Neural cell (in vitro differentiated cells): ENCODE data around the gene NEK10.

Experiments
- CTCF ChIP-seq: fragments of 450-650 bp; IDR thresholded peaks from 2 replicates; pipeline ENCODE4 v1.5.1; 2014; ENCODE audit warnings: antibody characterized with exemption, mild to moderate bottlenecking, moderate library complexity; ENCODE audit not compliant: poor library complexity, severe bottlenecking
- EP300 ChIP-seq: fragments of 450-650 bp; conservative IDR thresholded peaks from 2 replicates; pipeline ENCODE4 v1.6.1; 2014; ENCODE audit warnings: antibody characterized with exemption, mild to moderate bottlenecking, moderate library complexity; ENCODE audit not compliant: poor library complexity, severe bottlenecking
- EZH2 ChIP-seq: fragments of 200-600, 300-800 bp; shearing (Covaris generic), sonication (generic); IDR thresholded peaks from 2 replicates; pipeline ENCODE4 v1.6.1; 2014; ENCODE audit warnings: antibody characterized with exemption, low read length, borderline replicate concordance, mild to moderate bottlenecking; ENCODE audit not compliant: insufficient read depth, poor library complexity, severe bottlenecking
- POLR2AphosphoS5 ChIP-seq: IDR thresholded peaks from 2 replicates; pipeline ENCODE4 v1.6.1; 2012
- TF ChIP-seq, protein P1 (sequence below): IDR thresholded peaks from 2 replicates; pipeline ENCODE4 v1.6.1; 2012; ENCODE audit warnings: borderline replicate concordance

DNA sequence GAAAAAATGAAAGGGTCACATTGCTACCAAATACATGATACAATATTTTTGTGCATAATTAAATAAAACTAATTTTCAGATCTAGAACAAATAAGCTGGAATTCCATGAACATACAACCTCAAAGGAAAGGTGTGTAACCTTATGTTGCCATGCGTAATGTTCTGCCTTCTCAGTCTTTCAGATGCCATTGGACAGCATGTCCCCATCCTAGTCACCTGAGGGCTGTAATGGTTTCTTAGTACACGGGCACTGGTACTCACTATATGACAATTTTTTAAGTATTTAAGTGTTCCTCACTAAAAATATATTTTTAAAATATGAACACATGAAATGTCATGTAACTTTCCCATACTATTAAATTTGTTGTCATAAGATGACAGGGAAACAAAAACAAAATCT, 24.1 kb downstream of the NEK10 start:
- no peak for TF ChIP-seq EZH2
- TF ChIP-seq CTCF, result no peak
- TF ChIP-seq POLR2AphosphoS5, result no peak
- TF ChIP-seq, protein P1, sequence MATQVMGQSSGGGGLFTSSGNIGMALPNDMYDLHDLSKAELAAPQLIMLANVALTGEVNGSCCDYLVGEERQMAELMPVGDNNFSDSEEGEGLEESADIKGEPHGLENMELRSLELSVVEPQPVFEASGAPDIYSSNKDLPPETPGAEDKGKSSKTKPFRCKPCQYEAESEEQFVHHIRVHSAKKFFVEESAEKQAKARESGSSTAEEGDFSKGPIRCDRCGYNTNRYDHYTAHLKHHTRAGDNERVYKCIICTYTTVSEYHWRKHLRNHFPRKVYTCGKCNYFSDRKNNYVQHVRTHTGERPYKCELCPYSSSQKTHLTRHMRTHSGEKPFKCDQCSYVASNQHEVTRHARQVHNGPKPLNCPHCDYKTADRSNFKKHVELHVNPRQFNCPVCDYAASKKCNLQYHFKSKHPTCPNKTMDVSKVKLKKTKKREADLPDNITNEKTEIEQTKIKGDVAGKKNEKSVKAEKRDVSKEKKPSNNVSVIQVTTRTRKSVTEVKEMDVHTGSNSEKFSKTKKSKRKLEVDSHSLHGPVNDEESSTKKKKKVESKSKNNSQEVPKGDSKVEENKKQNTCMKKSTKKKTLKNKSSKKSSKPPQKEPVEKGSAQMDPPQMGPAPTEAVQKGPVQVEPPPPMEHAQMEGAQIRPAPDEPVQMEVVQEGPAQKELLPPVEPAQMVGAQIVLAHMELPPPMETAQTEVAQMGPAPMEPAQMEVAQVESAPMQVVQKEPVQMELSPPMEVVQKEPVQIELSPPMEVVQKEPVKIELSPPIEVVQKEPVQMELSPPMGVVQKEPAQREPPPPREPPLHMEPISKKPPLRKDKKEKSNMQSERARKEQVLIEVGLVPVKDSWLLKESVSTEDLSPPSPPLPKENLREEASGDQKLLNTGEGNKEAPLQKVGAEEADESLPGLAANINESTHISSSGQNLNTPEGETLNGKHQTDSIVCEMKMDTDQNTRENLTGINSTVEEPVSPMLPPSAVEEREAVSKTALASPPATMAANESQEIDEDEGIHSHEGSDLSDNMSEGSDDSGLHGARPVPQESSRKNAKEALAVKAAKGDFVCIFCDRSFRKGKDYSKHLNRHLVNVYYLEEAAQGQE, result no peak
- no peak for TF ChIP-seq EP300
